ENCODE data around the gene HNRNPA0.

DNA sequence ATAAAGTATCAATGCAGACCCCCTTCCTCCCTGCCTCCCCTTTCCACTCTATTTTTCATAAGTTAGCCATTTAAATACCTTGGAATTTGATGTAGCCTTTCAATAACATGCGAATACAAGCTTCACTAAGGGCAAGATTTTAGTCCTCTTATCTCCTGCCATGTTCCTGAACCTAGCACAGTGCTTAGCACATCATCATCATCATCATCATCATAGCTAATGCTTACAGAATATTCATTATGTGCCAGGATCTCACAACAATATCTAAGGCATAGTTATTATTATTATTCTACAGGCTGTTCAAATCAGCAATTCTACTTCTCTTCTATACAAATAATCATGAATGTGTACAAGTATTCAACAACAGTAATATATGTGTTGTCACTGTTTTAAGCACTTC is 38.7 kb downstream of the HNRNPA0 start:
- TF ChIP-seq, protein P1, sequence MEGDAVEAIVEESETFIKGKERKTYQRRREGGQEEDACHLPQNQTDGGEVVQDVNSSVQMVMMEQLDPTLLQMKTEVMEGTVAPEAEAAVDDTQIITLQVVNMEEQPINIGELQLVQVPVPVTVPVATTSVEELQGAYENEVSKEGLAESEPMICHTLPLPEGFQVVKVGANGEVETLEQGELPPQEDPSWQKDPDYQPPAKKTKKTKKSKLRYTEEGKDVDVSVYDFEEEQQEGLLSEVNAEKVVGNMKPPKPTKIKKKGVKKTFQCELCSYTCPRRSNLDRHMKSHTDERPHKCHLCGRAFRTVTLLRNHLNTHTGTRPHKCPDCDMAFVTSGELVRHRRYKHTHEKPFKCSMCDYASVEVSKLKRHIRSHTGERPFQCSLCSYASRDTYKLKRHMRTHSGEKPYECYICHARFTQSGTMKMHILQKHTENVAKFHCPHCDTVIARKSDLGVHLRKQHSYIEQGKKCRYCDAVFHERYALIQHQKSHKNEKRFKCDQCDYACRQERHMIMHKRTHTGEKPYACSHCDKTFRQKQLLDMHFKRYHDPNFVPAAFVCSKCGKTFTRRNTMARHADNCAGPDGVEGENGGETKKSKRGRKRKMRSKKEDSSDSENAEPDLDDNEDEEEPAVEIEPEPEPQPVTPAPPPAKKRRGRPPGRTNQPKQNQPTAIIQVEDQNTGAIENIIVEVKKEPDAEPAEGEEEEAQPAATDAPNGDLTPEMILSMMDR (IDR thresholded peaks at IDR 0.05): no peak
- no peak for TF ChIP-seq POLR2A (IDR thresholded peaks at IDR 0.05)
